Natural killer cell treated with Interleukin-12 subunit alpha and Interleukin-12 subunit beta and Interleukin-15 and Interleukin-18, amount 100 ng/mL, for 72 hours (primary cell): ENCODE measurements around the gene TNFRSF1B. TPM values are rescaled to one million over a fixed set of nuclear protein-coding genes. Genes with fewer than 3 reads are reported as not detected.

ENCODE experiments used
- ATAC-seq, 2 donors: fragments of 150-1000 bp; cut with Tn5 transposase in 1 of 2; sonication (Bioruptor Pico), chemical (Tn5 transposase) in 1 of 2; 2 replicates each; pipeline ENCODE4 v1.10.0; 2021
- DNase-seq: peaks from one replicate; pipeline ENCODE4 v3.0.0; 2022; ENCODE audit warnings: low spot score
- H3K27ac Mint-ChIP-seq, 2 donors: 1 replicate in 1 of 2; 2 replicates in 1 of 2; pipeline ENCODE4 v1.8.0; 2022; ENCODE audit warnings: mixed read lengths in 2 of 2, mild to moderate bottlenecking in 1 of 2, moderate library complexity in 1 of 2
- H3K27me3 Mint-ChIP-seq, 2 donors: 1 replicate in 1 of 2; 2 replicates in 1 of 2; pipeline ENCODE4 v1.8.0; 2022; ENCODE audit warnings: mixed read lengths in 2 of 2
- H3K36me3 Mint-ChIP-seq: one replicate; pipeline ENCODE4 v1.8.0; 2022; ENCODE audit warnings: mixed read lengths
- H3K4me1 Mint-ChIP-seq, 2 donors: 1 replicate in 1 of 2; 2 replicates in 1 of 2; pipeline ENCODE4 v1.8.0; 2022; ENCODE audit warnings: low read depth in 2 of 2, mixed read lengths in 2 of 2, mild to moderate bottlenecking in 1 of 2
- H3K4me3 Mint-ChIP-seq: one replicate; pipeline ENCODE4 v1.8.0; 2022; ENCODE audit warnings: mixed read lengths
- H3K9me3 Mint-ChIP-seq: 2 replicates; pipeline ENCODE4 v1.8.0; 2022; ENCODE audit warnings: mixed read lengths
- total RNA-seq, 2 donors: library from RNA; stranded (reverse); gene quantifications; one replicate each; pipeline ENCODE4 v1.2.3, GENCODE V29; 2022

The TNFRSF1B gene
- total RNA-seq, 2 donors from 2014 or later: 452 to 479 TPM

DNA sequence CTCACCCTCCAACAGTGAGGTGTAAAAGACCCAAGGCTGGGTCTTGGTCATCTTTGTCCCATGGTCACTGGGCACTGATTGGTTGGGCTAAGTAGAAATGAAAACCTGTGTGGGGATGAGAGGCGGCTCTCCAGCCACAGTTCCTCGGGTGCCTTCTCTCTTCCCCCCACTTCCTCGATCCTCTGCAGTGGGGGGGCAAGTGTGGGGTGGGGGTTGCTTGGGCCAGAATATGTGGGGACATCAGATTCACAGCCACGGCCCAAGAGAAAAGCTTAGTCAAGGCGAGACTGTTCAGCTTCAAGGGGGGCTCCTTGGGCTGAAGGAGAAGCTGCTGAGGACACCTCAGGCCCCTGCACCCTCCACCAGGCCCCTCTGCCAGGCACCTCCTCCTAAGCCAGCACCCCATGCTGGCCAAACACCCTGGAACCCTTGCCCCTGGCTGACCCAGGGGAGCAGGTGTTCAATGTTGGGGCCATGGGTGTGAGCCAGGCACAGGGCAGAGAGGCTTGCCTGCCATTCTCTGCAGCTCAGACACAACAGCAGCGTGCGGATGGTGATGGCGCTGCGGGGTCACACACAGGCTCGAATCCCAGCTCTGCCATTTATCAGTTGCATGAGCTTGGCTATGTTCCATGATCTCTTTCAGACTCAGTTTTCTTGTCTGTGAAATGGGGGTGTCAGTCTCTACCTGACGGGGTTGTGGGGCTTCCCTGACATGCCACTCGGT lies 21.0 kb upstream of the TNFRSF1B start:
- H3K4me3 Mint-ChIP-seq: no peak overlapping the region
- ATAC-seq (no peak), DNase-seq (no peak)
- H3K27me3 Mint-ChIP-seq: no peaks in the 10 kb centered on the region
- H3K27ac Mint-ChIP-seq: peak overlapping the region; percentile 99 to 100
- peaks cover 3% of the 10 kb centered on the region for H3K9me3 Mint-ChIP-seq
- H3K4me1 Mint-ChIP-seq: peaks cover 53 to 55% of the 10 kb centered on the region in 2 donors
- H3K36me3 Mint-ChIP-seq: peaks cover 9% of the 10 kb centered on the region

DNA sequence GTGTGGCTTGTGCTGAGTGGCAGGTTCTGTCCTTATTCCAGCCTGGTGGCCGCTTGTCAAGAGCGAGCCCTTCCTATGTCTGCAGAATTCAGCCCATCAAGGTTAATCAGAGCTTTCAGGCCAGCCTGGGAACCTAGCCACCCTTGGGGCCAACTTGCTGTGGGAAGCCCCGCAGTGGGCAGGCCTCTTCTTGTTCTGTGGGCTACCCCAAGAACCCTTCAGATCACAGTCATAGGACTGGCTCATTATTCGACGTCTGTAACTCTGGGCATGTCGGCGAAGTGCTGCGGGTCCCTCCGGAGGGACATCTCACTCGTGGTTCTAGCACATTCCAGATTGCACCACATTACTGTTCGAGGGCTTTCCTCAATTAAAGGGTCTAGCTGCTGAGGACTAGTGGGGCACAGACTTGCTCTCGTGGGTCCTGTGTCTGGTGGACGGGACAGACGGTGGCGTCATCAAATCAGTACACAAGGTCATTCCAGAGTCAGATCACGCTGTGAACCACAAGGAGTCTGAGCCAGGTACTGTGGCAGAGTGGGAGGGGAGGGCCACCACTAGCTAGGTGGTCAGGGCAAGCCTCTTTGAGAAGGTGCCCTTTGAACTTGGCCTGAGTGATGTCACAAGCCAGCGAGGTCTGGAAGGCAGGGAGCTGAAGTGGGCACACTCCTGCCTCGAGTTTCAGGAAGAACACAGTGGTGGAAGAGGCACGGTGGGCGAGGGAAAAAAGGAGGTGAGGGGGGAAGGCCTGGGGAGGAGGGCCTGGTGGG lies 20.3 kb upstream of the TNFRSF1B start:
- H3K27ac Mint-ChIP-seq: peak overlapping the region; percentile 99 to 100
- H3K4me3 Mint-ChIP-seq: peak overlapping the region; percentile 23
- peaks cover 9% of the 10 kb centered on the region for H3K36me3 Mint-ChIP-seq
- DNase-seq (no peak), ATAC-seq (no peak)
- peaks cover 3% of the 10 kb centered on the region for H3K9me3 Mint-ChIP-seq
- no peaks in the 10 kb centered on the region for H3K27me3 Mint-ChIP-seq
- peaks cover 60 to 62% of the 10 kb centered on the region in 2 donors for H3K4me1 Mint-ChIP-seq

- H3K27ac Mint-ChIP-seq: peak overlapping the region; percentile 99 to 100
- peaks cover 67 to 70% of the 10 kb centered on the region in 2 donors for H3K4me1 Mint-ChIP-seq
- H3K9me3 Mint-ChIP-seq: peaks cover 6% of the 10 kb centered on the region
- ATAC-seq (no peak), DNase-seq (no peak)
- no peaks in the 10 kb centered on the region for H3K27me3 Mint-ChIP-seq
- H3K4me3 Mint-ChIP-seq: peak overlapping the region; percentile 23
- peaks cover 9% of the 10 kb centered on the region for H3K36me3 Mint-ChIP-seq
These were observed 19.5 kb upstream of the TNFRSF1B start for GRCh38 chr1:12147201-12147701.

- ATAC-seq (no peak), DNase-seq (no peak)
- Mint-ChIP-seq H3K4me3 (peak overlapping the region; percentile 75), H3K27ac (peak overlapping the region; percentile 99 to 100), H3K27me3 (no peaks in the 10 kb centered on the region), H3K4me1 (peaks cover 74 to 78% of the 10 kb centered on the region in 2 donors), H3K36me3 (peaks cover 9% of the 10 kb centered on the region), H3K9me3 (peaks cover 6% of the 10 kb centered on the region)
These were observed 18.4 kb upstream of the TNFRSF1B start for GRCh38 chr1:12148160-12148957.

- peaks cover 9% of the 10 kb centered on the region for H3K36me3 Mint-ChIP-seq
- peak overlapping the region; percentile 99 to 100 for H3K27ac Mint-ChIP-seq
- no peaks in the 10 kb centered on the region for H3K27me3 Mint-ChIP-seq
- DNase-seq: no peak
- peaks cover 6% of the 10 kb centered on the region for H3K9me3 Mint-ChIP-seq
- H3K4me1 Mint-ChIP-seq: peaks cover 73% of the 10 kb centered on the region in 2 donors
- peak overlapping the region; percentile 75 for H3K4me3 Mint-ChIP-seq
- no peak for ATAC-seq
These were observed 17.6 kb upstream of the TNFRSF1B start for GRCh38 chr1:12148958-12149790.

DNA sequence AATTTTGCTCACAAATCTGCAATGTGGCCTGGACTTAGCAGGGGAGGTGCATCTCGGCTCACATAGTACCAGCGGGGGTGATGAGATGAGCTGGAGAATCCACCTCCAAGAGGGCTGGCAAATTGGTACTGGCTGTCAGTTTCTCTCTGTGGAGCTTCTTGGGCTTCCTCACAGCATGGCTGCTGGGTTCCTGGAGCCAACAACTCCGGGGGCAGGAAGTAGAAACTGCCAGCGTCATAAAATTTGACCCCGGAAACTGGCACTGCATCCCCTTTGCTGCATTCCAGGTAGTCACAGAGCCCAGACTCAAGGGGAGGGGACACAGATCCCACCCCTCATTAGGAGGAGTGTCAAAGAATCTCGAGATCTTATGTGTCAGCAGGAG lies 17.0 kb upstream of the TNFRSF1B start:
- Mint-ChIP-seq H3K4me1 (peaks cover 73 to 75% of the 10 kb centered on the region in 2 donors), H3K27me3 (no peaks in the 10 kb centered on the region), H3K4me3 (peak overlapping the region; percentile 86), H3K27ac (peak overlapping the region; percentile 99 to 100), H3K36me3 (peaks cover 9% of the 10 kb centered on the region), H3K9me3 (peaks cover 6% of the 10 kb centered on the region)
- DNase-seq (no peak), ATAC-seq (no peak)

GRCh38 chr1:12150456-12151200 lies 16.2 kb upstream of the TNFRSF1B start:
- ATAC-seq (peak; percentile 79 to 84), DNase-seq (peak; percentile 79)
- Mint-ChIP-seq H3K27me3 (no peaks in the 10 kb centered on the region), H3K36me3 (peaks cover 9% of the 10 kb centered on the region), H3K9me3 (peaks cover 6% of the 10 kb centered on the region), H3K4me3 (peak overlapping the region; percentile 86), H3K4me1 (peaks cover 77 to 79% of the 10 kb centered on the region in 2 donors), H3K27ac (peak overlapping the region; percentile 99 to 100)

- Mint-ChIP-seq H3K9me3 (peaks cover 6% of the 10 kb centered on the region), H3K4me3 (peak overlapping the region; percentile 86), H3K27ac (peak overlapping the region; percentile 99 to 100), H3K4me1 (peaks cover 80 to 83% of the 10 kb centered on the region in 2 donors), H3K36me3 (peaks cover 9% of the 10 kb centered on the region), H3K27me3 (no peaks in the 10 kb centered on the region)
- ATAC-seq (no peak), DNase-seq (no peak)
These were observed 15.3 kb upstream of the TNFRSF1B start for GRCh38 chr1:12151465-12151864.

- Mint-ChIP-seq H3K27ac (peak overlapping the region; percentile 99 to 100), H3K4me1 (peaks cover 76 to 82% of the 10 kb centered on the region in 2 donors), H3K36me3 (peaks cover 9% of the 10 kb centered on the region), H3K27me3 (no peaks in the 10 kb centered on the region), H3K4me3 (peak overlapping the region; percentile 86), H3K9me3 (peaks cover 6% of the 10 kb centered on the region)
- ATAC-seq (no peak), DNase-seq (no peak)
These were observed 14.5 kb upstream of the TNFRSF1B start for GRCh38 chr1:12152113-12152891.

DNA sequence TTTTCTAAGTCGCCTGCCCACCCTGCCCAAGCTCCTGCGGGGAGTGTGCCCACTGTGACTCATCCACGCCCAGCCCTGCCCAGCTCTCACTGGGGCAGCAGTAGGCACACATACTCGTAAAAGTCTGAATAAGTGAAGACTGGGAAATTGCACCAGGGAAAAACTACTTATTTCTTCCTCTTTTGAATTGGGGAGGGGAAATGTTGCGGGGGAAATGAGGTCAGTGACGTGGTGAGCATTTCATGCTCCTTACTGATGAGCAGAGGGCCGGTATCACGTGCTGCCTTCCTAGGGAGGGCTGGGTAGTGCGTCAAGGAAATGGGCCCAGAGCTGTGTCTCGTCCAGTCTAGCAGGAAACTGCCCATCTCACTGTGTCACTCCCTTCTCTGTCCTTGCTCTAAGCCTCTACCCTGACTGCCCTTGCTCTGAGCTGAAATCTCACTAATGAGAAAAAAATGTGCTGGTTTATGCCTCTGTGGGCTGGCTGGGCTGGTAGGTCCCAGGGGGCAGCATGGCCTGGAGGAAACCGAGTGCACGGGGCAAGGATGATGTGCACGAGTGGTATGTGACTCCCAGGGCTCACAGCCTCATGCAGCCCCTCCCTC lies 13.5 kb upstream of the TNFRSF1B start:
- H3K9me3 Mint-ChIP-seq: peaks cover 6% of the 10 kb centered on the region
- no peaks in the 10 kb centered on the region for H3K27me3 Mint-ChIP-seq
- peak; percentile 82 for DNase-seq
- peak overlapping the region; percentile 86 for H3K4me3 Mint-ChIP-seq
- ATAC-seq: peak; percentile 61 to 69
- H3K27ac Mint-ChIP-seq: peak overlapping the region; percentile 99 to 100
- H3K36me3 Mint-ChIP-seq: peaks cover 9% of the 10 kb centered on the region
- H3K4me1 Mint-ChIP-seq: peaks cover 82 to 91% of the 10 kb centered on the region in 2 donors

GRCh38 chr1:12155328-12155727 lies 11.5 kb upstream of the TNFRSF1B start:
- Mint-ChIP-seq H3K4me3 (peak overlapping the region; percentile 75), H3K36me3 (no peaks in the 10 kb centered on the region)

More at GRCh38 chr1:12155328-12155727, 11.5 kb upstream of the TNFRSF1B start:
- Mint-ChIP-seq H3K27ac (peak overlapping the region; percentile 99 to 100), H3K4me1 (peaks cover 78 to 84% of the 10 kb centered on the region in 2 donors), H3K9me3 (peaks cover 3% of the 10 kb centered on the region), H3K27me3 (no peaks in the 10 kb centered on the region)
- ATAC-seq (no peak), DNase-seq (no peak)
